NCI-H1092 treated with DMSO at 0.1 percent for 48 hours (cell line): ENCODE measurements around the gene LYST.
"Not testable (repeated sequence)": the region's sequence is repeated elsewhere in the genome, so short reads cannot be mapped to it uniquely, and the experiment has no call there.

Experiments used
- DNase-seq: peaks from one replicate; lab custom pipeline; 2025; lab: John Stamatoyannopoulos, UW

Gene LYST

DNA sequence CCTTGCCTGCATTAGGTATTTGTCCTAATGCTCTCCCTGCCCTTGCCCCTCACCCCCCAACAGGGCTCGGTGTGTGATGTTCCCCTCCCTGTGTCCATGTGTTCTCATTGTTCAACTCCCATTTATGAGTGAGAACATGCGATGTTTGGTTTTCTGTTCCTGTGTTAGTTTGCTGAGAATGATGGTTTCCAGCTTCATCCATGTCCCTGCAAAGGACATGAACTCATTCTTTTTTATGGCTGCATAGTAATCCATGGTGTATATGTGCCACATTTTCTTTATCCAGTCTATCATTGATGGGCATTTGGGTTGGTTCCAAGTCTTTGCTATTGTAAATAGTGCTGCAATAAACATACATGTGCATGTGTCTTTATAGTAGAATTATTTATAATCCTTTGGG, 228.1 kb downstream of the LYST start:
- DNase-seq: not testable (repeated sequence)

DNA sequence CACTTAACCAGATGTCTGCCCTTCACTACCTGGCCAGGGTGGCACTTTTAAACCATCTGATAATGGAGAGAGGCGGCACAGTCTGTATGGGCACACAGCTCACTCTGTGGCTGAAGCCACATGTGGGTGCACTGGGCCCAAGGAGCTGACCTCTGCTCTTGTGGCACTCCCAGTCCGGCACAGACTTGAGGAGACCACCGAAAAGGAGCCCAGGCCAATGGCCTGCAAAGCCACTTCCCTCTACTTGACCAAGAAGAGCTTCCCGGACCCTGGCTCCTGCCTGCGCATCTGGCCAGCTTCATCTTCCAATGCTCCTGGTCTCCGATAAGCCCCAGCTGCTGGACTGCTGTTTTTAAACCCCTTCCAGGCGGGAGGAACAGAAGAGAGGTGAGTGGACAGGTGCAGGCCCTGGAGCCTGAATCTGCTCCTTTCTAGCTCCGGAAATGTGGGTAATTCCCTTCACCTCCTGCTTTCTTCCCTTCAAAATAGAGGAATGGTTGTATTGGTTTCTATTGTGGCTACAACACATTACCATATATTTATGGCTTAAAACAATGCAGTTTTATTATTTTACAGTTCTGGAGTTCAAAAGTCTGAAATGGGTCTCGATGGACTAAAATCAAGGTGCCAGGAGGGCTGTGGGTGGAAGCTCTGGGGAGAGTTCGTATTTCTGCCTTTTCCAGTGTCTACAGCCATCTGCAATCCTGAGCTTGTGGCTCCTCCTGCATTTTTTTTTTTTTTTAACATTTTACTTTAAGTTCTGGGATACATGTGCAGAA, 228.8 kb downstream of the LYST start:
- DNase-seq: no peak

DNA sequence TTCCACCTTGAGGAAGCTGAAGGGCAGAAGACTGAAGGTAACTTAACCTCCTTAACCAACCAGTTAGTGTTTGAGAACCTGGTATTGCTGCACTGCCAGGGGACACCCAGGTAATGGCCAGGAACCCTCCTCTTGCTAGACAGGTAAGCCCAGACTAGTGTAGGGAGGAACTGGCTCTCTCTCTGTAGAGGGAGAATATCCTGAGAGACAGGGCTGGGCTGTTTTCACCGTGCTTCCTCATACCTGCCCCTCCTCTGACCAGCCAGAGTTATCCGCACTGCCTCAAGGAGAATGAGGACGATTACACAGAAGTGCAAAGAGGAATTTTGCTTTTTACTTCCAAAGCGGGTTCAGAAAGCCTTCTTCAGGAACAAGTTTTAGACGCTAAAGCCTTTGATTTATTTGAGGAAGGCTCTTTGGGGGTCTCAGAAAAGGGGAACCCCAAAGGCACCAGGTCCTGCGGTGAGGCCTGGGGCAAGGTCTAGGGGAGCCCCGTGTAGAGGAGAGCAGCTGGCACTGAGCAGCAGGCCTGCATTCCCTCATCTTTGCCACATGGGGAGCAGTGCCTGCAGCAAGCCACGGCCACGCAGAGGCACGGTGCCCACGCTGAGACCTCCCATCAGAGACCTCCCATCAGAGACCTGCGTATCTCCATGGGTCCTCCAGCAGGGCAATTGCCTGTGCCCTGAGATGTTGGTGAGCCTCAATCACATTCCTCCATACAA, 230.6 kb downstream of the LYST start:
- DNase-seq: no peak

DNA sequence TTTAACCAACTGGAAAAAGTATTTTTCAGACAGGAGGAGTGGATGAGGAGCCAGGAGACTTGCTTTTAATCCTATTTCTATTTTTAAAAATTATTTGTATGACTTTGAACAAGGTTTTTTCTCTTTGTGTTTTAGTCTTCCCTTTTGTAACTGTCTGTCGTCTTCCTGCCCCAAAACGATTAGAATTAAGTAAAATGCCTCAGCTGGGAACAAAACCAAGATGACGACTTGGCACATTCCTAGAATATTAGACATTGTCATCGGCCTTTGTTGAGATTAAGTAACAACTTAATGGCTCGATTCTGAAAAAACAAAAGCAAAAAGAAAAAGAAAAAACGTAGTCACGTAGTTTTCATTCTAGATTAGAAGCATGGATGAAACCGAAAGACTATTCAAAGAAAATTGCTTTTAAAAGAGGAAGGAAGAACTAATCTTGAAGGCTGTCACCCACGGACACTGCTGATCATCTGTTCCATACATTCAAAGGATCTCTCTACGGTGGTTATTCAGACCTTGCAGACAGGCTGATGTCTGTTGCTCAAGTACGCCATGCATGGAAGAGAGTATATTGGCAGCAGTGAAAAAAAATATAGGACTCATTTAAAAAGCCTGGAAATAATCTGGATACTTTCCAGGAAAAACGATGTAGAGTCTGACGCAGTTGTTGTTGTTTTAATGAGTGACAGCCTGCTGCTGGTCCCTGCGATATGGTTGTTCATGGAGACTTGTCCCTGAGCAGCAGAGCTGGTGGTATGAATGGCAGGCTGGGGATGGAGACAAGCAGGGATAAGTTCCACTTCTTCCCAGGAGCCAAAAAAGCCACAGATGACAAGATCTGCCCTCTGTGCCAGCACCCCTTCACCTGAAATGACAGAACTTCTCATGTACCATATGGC, 234.0 kb downstream of the LYST start:
- DNase-seq: no peak

DNA sequence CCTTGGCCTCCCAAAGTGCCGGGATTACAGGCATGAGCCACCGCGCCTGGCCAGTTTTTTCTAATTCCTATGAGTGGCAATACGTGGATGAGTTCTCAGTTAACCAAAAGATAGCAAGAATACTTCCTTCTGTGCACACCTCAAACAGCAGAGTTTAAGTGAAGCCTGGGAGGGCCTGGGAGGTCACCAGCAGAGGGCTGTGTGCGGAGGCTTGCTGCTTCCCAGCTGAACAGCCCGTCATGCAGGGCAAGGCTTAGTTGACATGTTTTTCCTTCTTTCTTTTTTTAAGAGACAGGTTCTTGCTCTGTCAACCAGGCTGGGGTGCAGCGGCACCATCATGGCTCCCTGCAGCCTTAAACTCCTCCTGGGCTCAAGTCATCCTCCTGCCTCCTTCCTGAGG, 234.9 kb downstream of the LYST start:
- no peak for DNase-seq

DNA sequence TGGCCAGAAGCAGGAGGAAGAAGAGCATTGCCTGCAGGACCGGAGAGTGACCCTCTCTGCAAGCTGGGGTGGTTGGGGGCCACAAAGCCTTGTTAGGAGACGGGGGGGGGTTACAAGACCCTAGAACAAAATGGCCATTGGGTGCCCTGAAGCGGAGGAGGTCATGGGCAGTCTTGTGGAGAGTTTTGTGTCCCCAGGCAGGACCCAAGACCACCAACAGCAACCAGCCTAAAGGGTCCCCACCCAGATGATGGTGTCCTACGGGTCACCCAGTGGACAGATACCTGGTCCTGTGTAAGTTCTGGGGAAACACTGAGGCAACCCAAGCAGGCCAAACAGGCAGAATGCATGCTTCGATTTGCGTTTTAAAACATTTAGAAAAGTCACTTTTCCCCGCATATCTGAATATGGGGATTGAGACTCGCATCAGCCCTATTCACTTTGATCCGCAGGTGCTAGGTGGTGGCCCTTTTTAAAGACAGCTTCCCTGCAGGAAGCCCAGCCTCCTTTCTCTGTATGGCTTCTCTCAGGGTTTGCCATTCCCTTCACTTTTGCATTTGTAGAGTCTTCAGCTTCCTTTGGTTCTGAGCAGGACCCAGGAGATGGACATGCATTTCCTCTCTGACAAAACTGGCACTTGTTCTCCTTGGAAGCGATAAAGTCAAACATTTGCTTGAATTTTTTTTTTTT, 238.2 kb downstream of the LYST start:
- no peak for DNase-seq

DNA sequence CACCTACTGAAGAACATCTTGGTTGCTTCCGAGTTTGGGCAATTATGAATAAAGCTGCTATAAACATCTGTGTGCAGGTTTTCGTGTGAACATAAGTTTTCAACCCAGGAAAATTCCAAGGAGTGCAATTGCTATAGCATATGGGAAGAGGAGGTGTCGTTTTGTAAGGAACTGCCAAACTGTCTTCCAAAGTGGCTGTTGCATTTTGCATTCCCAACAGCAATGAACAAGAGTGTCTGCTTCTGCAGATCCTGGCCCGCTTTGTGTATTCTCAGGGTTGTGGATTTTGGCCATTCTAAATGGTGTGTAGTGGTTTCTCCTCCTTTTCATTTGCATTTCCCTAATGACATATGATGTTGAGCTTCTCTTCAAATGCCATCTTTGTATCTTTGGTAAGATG, 240.9 kb downstream of the LYST start:
- DNase-seq: no peak

DNA sequence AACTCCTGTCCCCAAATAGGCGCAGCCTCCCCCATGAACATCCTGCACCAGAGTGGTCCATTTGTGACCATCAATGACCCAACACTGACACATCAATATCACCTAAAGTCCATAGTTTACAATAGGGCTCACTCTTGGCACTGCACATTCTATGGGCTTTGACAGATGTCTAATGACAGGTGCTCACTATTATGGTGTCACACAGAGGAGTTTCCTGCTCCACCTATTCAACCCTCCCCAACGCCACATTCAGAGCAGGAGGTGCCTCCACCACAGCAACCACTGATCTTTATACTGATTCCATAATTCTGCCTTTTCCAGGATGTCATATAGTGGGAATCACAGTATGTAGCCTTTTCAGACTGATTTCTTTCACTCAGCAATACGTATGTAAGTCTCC, 241.4 kb downstream of the LYST start:
- no peak for DNase-seq

DNA sequence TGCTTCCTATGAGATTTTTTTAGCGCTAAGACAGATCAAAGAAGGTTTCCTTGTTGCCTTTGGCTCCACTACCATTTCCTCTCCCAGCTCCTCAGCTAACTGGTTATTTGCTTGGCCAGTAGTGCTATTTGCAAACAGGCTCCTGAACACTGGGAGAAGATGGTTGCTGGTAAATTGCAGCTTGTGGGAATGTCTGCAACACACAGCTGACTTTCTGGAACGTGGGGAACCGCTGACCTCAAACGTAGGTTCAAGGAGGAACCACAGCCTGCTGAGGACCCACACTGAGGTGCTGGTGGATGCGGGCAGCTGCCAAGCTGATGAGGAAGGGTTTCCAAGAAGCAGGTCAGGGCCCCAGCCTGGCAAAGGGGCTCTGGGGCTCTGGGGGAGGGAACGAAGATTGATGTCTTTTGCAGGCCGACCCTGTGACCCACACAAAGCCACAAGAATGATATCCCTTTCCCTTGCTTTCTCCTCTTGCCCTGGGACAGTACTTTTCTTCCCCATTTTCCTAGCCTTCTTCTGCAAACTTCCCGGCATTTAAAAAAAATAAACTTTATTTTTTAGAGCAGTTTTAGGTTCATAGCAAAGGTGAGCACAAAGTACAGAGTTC, 241.9 kb downstream of the LYST start:
- no peak for DNase-seq

DNA sequence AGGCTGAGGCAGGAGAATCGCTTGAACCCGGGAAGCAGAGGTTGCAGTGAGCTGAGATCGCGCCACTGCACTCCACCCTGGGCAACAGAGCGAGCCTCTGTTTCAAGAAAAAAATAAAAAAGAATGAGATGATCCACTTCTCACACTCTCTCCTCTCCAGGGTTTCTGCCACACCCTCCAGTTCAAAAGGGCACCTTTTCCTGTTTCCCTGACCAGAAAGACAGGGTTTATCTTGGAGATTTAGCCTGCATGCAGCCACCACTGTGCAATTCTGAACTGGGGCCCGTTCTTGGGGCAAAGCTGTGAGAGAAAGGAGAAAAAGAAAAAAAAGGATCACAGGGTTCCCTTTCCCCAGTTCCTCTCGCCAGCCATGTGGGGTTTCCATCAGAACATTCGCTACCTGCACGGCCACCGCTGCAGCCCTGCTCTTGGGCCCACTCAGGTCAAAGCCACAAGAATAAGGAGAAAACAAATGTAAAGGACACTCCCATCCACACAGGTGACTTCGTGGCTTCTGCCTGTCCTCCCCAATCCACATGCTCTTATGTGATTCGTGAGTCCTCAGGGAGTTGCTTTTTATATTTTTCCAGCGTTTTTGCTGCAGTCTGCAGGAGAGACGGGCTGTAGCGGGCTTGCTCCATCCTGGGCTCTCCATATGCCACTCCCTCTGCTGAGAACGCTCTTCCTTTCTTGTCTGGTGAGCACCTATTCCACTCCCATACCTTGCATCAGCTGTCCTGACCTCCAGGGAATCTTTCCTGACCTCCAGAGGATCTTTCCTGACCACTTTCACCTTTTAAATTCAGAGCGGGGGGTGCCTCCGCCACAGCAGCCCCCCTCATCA, 243.5 kb downstream of the LYST start:
- no peak for DNase-seq

DNA sequence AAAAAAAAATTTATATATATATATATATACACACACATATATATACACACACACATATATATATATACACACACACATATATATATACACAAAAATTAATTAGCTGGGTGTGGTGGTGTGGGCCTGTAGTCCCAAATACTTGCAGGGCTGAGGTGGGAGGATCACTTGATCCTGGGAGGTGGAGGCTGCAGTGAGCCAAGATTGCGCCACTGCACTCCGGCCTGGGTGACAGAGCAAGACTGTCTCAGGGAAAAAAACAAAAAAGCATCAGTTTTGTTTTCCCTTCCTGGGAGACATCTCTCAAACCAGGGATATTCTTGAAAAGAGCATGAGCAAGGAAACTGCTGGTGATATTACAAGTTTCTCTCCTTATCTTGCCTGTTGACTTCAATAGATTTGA, 247.6 kb downstream of the LYST start:
- not testable (repeated sequence) for DNase-seq

DNA sequence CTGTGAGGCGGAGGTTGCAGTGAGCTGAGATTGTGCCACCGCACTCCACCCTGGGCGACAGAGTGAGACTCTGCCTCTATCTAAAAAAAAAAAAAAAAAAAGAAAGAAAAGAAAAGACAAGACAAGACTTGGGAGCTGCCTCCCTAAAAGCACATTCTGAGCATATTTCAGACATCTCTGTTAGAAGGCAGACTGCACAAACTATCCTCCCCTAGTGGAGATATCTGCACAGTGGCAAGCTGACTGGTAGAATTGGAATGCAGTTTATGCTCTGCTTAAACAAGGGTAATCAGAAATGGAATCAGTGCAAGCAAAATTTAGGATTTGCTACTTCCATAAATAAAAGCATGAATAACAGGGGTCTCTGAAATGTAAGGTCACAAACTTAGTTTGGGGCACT, 248.9 kb downstream of the LYST start:
- no peak for DNase-seq

DNA sequence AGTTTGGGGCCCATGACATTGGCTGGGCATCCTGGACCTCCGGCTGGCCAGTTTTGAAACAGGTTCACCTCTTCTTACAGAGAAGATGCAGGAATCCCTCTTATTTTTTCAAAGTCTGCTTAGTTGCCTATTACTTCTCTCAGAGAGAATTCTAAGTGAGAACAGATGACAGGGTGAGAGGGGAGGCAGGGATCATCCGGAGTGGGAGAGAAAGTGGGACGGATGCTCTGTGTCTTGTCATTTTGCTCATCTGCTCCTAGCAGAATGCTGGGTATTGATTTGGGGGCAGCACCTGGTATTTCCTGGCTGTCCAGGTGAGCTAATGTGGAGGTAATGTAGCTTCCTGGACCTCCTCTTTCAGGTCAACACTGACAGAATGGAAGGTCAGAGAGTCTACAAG, 249.6 kb downstream of the LYST start:
- DNase-seq: no peak

DNA sequence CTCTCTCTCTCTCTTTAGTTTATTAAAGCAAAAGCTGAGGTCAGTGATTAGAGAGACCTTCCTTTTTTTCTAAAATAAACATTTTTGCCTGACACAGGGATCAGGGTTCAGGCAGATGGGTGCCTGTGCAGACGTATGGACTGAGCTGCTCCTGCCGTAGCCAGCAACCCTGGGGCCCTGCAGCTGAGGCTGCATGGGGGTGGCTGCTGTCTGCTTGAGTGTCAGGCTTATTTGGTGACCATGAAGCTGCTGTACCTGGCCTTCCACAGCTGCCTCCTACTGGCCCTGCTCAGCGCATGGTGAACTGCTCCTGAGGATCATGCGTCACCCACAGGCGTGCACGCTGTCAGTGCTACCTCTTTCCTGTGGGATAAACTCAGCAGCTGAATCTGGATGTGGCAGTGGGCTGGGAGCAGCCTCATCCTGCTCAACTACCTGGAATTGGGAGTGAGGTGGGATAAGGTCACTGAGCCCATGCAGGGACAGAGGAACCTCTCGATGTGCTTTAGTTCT, 252.2 kb downstream of the LYST start:
- DNase-seq: no peak

DNA sequence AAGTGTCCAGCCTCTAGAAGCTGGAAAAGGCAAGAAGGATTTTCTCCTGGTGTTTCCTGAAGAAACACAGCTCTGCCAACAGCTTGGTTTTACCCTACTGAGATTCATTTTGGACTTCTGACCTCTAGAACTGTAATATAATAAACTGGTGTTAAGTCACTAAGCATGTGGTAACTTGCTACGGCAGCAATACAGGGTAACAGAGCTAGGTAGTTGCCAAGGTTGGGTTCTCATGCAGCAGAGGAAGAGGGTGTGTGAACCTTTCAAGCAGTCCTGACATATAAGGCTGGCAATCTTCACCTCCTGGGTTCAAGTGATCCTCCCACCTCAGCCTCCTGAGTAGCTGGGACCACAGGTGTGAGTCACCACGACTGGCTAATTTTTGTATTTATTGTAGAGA, 253.1 kb downstream of the LYST start:
- no peak for DNase-seq

DNA sequence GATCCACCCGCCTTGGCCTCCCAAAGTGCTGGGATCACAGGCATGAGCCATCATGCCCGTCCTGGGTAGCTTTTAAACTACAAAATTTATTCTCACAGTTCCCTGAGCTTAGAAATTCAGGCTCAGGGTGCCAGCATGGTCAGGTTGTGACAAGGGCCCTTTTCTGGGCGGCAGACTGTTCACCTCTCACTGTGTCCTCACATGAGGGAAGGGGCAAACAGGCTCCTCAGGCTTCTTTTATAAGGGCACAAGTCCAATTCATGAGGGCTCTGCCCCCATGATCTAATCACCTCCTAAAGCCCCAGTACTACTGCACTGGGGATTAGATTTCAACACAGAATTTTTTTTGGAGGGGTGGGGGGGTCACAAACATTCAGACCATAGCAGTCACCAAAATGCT, 253.9 kb downstream of the LYST start:
- DNase-seq: no peak
